ENCODE results near the gene PTCSC3.

The PTCSC3 gene

GRCh38 chr14:36097356-36097755 lies 79.2 kb downstream of the PTCSC3 start:
- H3K9me3 ChIP-seq (ENCODE audit: control insufficient read depth, insufficient read depth, low read length), result no peaks in the 10 kb centered on the region
- H3F3A ChIP-seq (ENCODE audit: control insufficient read depth, insufficient read depth), result no peaks in the 10 kb centered on the region
- H4K20me1 ChIP-seq (ENCODE audit: control insufficient read depth, insufficient read depth, low read depth, low read length), result no peaks in the 10 kb centered on the region
- H3K4me3 ChIP-seq (ENCODE audit: low read length), result no peak overlapping the region
- no peak for TF ChIP-seq CTCF (IDR thresholded peaks at IDR 0.05; ENCODE audit: low read depth, low read length, poor library complexity, severe bottlenecking)
- no peak for TF ChIP-seq EZH2phosphoT487 (IDR thresholded peaks at IDR 0.05; ENCODE audit: borderline replicate concordance, low read length)
- H3K4me1 ChIP-seq (ENCODE audit: control insufficient read depth, low read length), result no peaks in the 10 kb centered on the region
- no peaks in the 10 kb centered on the region for H3K27me3 ChIP-seq (ENCODE audit: control insufficient read depth, low read length)
- H3K9me2 ChIP-seq (replicated peaks; ENCODE audit: control insufficient read depth, low read length), result no peaks in the 10 kb centered on the region
- no peaks in the 10 kb centered on the region for H3K36me3 ChIP-seq (ENCODE audit: control insufficient read depth, low read length)
- H3K79me2 ChIP-seq (ENCODE audit: control insufficient read depth, low read length), result no peaks in the 10 kb centered on the region
- no peak overlapping the region for H3K4me2 ChIP-seq (ENCODE audit: low read length)
- no peak overlapping the region for H3K27ac ChIP-seq (ENCODE audit: low read depth, low read length)

- no peaks in the 10 kb centered on the region for H4K20me1 ChIP-seq (ENCODE audit: control insufficient read depth, insufficient read depth, low read depth, low read length)
- no peak overlapping the region for H3K27ac ChIP-seq (ENCODE audit: low read depth, low read length)
- H3K4me2 ChIP-seq (ENCODE audit: low read length), result no peak overlapping the region
- H3K79me2 ChIP-seq (ENCODE audit: control insufficient read depth, low read length), result no peaks in the 10 kb centered on the region
- H3K4me3 ChIP-seq (ENCODE audit: low read length), result no peak overlapping the region
- no peaks in the 10 kb centered on the region for H3K9me3 ChIP-seq (ENCODE audit: control insufficient read depth, insufficient read depth, low read length)
- TF ChIP-seq CTCF (IDR thresholded peaks at IDR 0.05; ENCODE audit: low read depth, low read length, poor library complexity, severe bottlenecking) (no peak), EZH2phosphoT487 (IDR thresholded peaks at IDR 0.05; ENCODE audit: borderline replicate concordance, low read length) (no peak)
- no peaks in the 10 kb centered on the region for H3K9me2 ChIP-seq (replicated peaks; ENCODE audit: control insufficient read depth, low read length)
- no peaks in the 10 kb centered on the region for H3K36me3 ChIP-seq (ENCODE audit: control insufficient read depth, low read length)
- H3F3A ChIP-seq (ENCODE audit: control insufficient read depth, insufficient read depth), result no peaks in the 10 kb centered on the region
- H3K27me3 ChIP-seq (ENCODE audit: control insufficient read depth, low read length), result no peaks in the 10 kb centered on the region
- H3K4me1 ChIP-seq (ENCODE audit: control insufficient read depth, low read length), result no peaks in the 10 kb centered on the region
Measured at GRCh38 chr14:36096090-36096489, 80.4 kb downstream of the PTCSC3 start.

GRCh38 chr14:36094963-36095362 lies 81.6 kb downstream of the PTCSC3 start:
- no peaks in the 10 kb centered on the region for H3K27me3 ChIP-seq (ENCODE audit: control insufficient read depth, low read length)
- no peak overlapping the region for H3K27ac ChIP-seq (ENCODE audit: low read depth, low read length)
- TF ChIP-seq CTCF (IDR thresholded peaks at IDR 0.05; ENCODE audit: low read depth, low read length, poor library complexity, severe bottlenecking), result no peak
- TF ChIP-seq EZH2phosphoT487 (IDR thresholded peaks at IDR 0.05; ENCODE audit: borderline replicate concordance, low read length), result no peak
- no peaks in the 10 kb centered on the region for H3K4me1 ChIP-seq (ENCODE audit: control insufficient read depth, low read length)
- H3K9me2 ChIP-seq (replicated peaks; ENCODE audit: control insufficient read depth, low read length), result no peaks in the 10 kb centered on the region
- no peaks in the 10 kb centered on the region for H3K36me3 ChIP-seq (ENCODE audit: control insufficient read depth, low read length)
- H3K9me3 ChIP-seq (ENCODE audit: control insufficient read depth, insufficient read depth, low read length), result no peaks in the 10 kb centered on the region
- H3K4me2 ChIP-seq (ENCODE audit: low read length), result no peak overlapping the region
- no peaks in the 10 kb centered on the region for H3K79me2 ChIP-seq (ENCODE audit: control insufficient read depth, low read length)
- H3F3A ChIP-seq (ENCODE audit: control insufficient read depth, insufficient read depth), result no peaks in the 10 kb centered on the region
- no peak overlapping the region for H3K4me3 ChIP-seq (ENCODE audit: low read length)
- H4K20me1 ChIP-seq (ENCODE audit: control insufficient read depth, insufficient read depth, low read depth, low read length), result no peaks in the 10 kb centered on the region

GRCh38 chr14:36091096-36091495 lies 85.4 kb downstream of the PTCSC3 start:
- no peaks in the 10 kb centered on the region for H3K4me1 ChIP-seq (ENCODE audit: control insufficient read depth, low read length)
- H3K27me3 ChIP-seq (ENCODE audit: control insufficient read depth, low read length), result no peaks in the 10 kb centered on the region
- no peaks in the 10 kb centered on the region for H4K20me1 ChIP-seq (ENCODE audit: control insufficient read depth, insufficient read depth, low read depth, low read length)
- H3K36me3 ChIP-seq (ENCODE audit: control insufficient read depth, low read length), result no peaks in the 10 kb centered on the region
- no peaks in the 10 kb centered on the region for H3K9me3 ChIP-seq (ENCODE audit: control insufficient read depth, insufficient read depth, low read length)
- H3K4me2 ChIP-seq (ENCODE audit: low read length), result no peak overlapping the region
- no peaks in the 10 kb centered on the region for H3K9me2 ChIP-seq (replicated peaks; ENCODE audit: control insufficient read depth, low read length)
- TF ChIP-seq EZH2phosphoT487 (IDR thresholded peaks at IDR 0.05; ENCODE audit: borderline replicate concordance, low read length), result no peak
- TF ChIP-seq CTCF (IDR thresholded peaks at IDR 0.05; ENCODE audit: low read depth, low read length, poor library complexity, severe bottlenecking), result no peak
- no peaks in the 10 kb centered on the region for H3K79me2 ChIP-seq (ENCODE audit: control insufficient read depth, low read length)
- no peak overlapping the region for H3K4me3 ChIP-seq (ENCODE audit: low read length)
- H3F3A ChIP-seq (ENCODE audit: control insufficient read depth, insufficient read depth), result no peaks in the 10 kb centered on the region
- no peak overlapping the region for H3K27ac ChIP-seq (ENCODE audit: low read depth, low read length)

All from DOHH2 (cell line).